Epithelial cell of proximal tubule (primary cell): Measurements from ENCODE around the gene HID1. TPM values are rescaled to one million over a fixed set of nuclear protein-coding genes. Genes with fewer than 3 reads are reported as not detected.

Experiments
- DNase-seq: peaks from one replicate; pipeline ENCODE4 v3.0.0-alpha.2; 2011; ENCODE audit warnings: low read depth
- H3K4me3 ChIP-seq: 2 replicates; pipeline ENCODE4 v1.5.1; 2011; ENCODE audit warnings: low read depth, mild to moderate bottlenecking, low read length
- CTCF ChIP-seq: conservative IDR thresholded peaks from 2 replicates; pipeline ENCODE4 v1.5.1; 2012; ENCODE audit warnings: low read depth, mild to moderate bottlenecking, low read length
- total RNA-seq: library from RNA; depleted of rRNA; stranded (reverse); fragments of >200 nt; gene quantifications from 2 replicates; pipeline ENCODE4 v1.2.3, GENCODE V29; 2015

Gene HID1
- total RNA-seq, 1 donor from 2014 or later = 19.1 TPM

- no peak overlapping the region for H3K4me3 ChIP-seq
- TF ChIP-seq CTCF = no peak
- DNase-seq = no peak
Measured at GRCh38 chr17:74921026-74921681, 51.4 kb downstream of the HID1 start.

GRCh38 chr17:74920642-74921025, 51.9 kb downstream of the HID1 start:
- no peak for TF ChIP-seq CTCF
- no peak overlapping the region for H3K4me3 ChIP-seq
- DNase-seq = no peak

GRCh38 chr17:74920306-74920620, 52.3 kb downstream of the HID1 start:
- H3K4me3 ChIP-seq = no peak overlapping the region
- TF ChIP-seq CTCF = no peak
- DNase-seq = no peak

- TF ChIP-seq CTCF = no peak
- no peak for DNase-seq
- H3K4me3 ChIP-seq = no peak overlapping the region
Measured at GRCh38 chr17:74919440-74920305, 52.9 kb downstream of the HID1 start.

- no peak overlapping the region for H3K4me3 ChIP-seq
- no peak for TF ChIP-seq CTCF
- DNase-seq = no peak
Measured at GRCh38 chr17:74918906-74919305, 53.7 kb downstream of the HID1 start.

GRCh38 chr17:74917430-74917829, 55.1 kb downstream of the HID1 start:
- H3K4me3 ChIP-seq = no peak overlapping the region
- no peak for DNase-seq
- TF ChIP-seq CTCF = no peak

- no peak overlapping the region for H3K4me3 ChIP-seq
- TF ChIP-seq CTCF = no peak
- no peak for DNase-seq
Measured at GRCh38 chr17:74916851-74917199, 55.7 kb downstream of the HID1 start.
